ENCODE results near the gene ELMO2. TPM values are rescaled to one million over a fixed set of nuclear protein-coding genes. Genes with fewer than 3 reads are reported as not detected.

ELMO2 gene
- total RNA-seq, 1 donor from 2014 or later: 16.4 TPM

GRCh38 chr20:46353500-46354206 lies 52.8 kb downstream of the ELMO2 start:
- ATAC-seq (no peak), DNase-seq (ENCODE audit: low spot score) (no peak)

- no peak for ATAC-seq
- DNase-seq (ENCODE audit: low spot score): no peak
Observed at GRCh38 chr20:46352370-46352938, 54.0 kb downstream of the ELMO2 start.

GRCh38 chr20:46351357-46352058 lies 54.9 kb downstream of the ELMO2 start:
- no peak for ATAC-seq

GRCh38 chr20:46350986-46351267 lies 55.5 kb downstream of the ELMO2 start:
- DNase-seq (ENCODE audit: low spot score): no peak
- no peak for ATAC-seq

More at GRCh38 chr20:46351357-46352058, 54.9 kb downstream of the ELMO2 start:
- DNase-seq (ENCODE audit: low spot score): no peak

GRCh38 chr20:46350201-46350985 lies 56.0 kb downstream of the ELMO2 start:
- ATAC-seq: no peak
- DNase-seq (ENCODE audit: low spot score): no peak

- no peak for DNase-seq (ENCODE audit: low spot score)
- no peak for ATAC-seq
Observed at GRCh38 chr20:46349742-46350056, 56.7 kb downstream of the ELMO2 start.

GRCh38 chr20:46349035-46349741 lies 57.2 kb downstream of the ELMO2 start:
- DNase-seq (ENCODE audit: low spot score): no peak
- ATAC-seq: peak; percentile 72

- no peak for ATAC-seq
Observed at GRCh38 chr20:46347841-46348803, 58.3 kb downstream of the ELMO2 start.

GRCh38 chr20:46346770-46347169 lies 59.6 kb downstream of the ELMO2 start:
- no peak for DNase-seq (ENCODE audit: low spot score)
- ATAC-seq: no peak

More at GRCh38 chr20:46347841-46348803, 58.3 kb downstream of the ELMO2 start:
- DNase-seq (ENCODE audit: low spot score): no peak

GRCh38 chr20:46344488-46345162 lies 61.8 kb downstream of the ELMO2 start:
- no peak for DNase-seq (ENCODE audit: low spot score)
- no peak for ATAC-seq

- ATAC-seq (no peak), DNase-seq (ENCODE audit: low spot score) (no peak)
Observed at GRCh38 chr20:46343975-46344357, 62.4 kb downstream of the ELMO2 start.

- DNase-seq (ENCODE audit: low spot score): no peak
- ATAC-seq: peak; percentile 43
Observed at GRCh38 chr20:46343348-46343974, 63.0 kb downstream of the ELMO2 start.

GRCh38 chr20:46342451-46343347 lies 63.7 kb downstream of the ELMO2 start:
- DNase-seq (ENCODE audit: low spot score) (no peak), ATAC-seq (no peak)

GRCh38 chr20:46342010-46342378 lies 64.4 kb downstream of the ELMO2 start:
- ATAC-seq: no peak
- DNase-seq (ENCODE audit: low spot score): no peak

GRCh38 chr20:46341074-46342009 lies 65.1 kb downstream of the ELMO2 start:
- DNase-seq (ENCODE audit: low spot score) (no peak), ATAC-seq (no peak)

GRCh38 chr20:46339037-46339436 lies 67.4 kb downstream of the ELMO2 start:
- DNase-seq (ENCODE audit: low spot score) (no peak), ATAC-seq (no peak)

- ATAC-seq: no peak
- no peak for DNase-seq (ENCODE audit: low spot score)
Observed at GRCh38 chr20:46336735-46337134, 69.7 kb downstream of the ELMO2 start.

Measured in left lobe of liver (tissue), 2 donors.